B cell (primary cell): ENCODE measurements around the gene CASK. TPM values are rescaled to one million over a fixed set of nuclear protein-coding genes. Genes with fewer than 3 reads are reported as not detected.
A peak's percentile ranks its signal among the peaks of the same experiment; 100 is the strongest.

Experiments used
- ATAC-seq: fragments of 200-7000 bp; cut with Tn5 transposase; one replicate; pipeline ENCODE4 v1.10.0; 2021; ENCODE audit warnings: low read depth, mild to moderate bottlenecking, moderate number of reproducible peaks, moderate library complexity
- CTCF ChIA-PET: fragments of 350-600 bp; sonication (Branson Sonifier 250); formaldehyde crosslinking; loops from one replicate; lab custom pipeline; 2021; ENCODE audit warnings: antibody characterized with exemption, inconsistent platforms; lab: Charles Lee
- POLR2A ChIA-PET: fragments of 350-600 bp; sonication (Branson Sonifier 250); formaldehyde crosslinking; loops from one replicate; lab custom pipeline; 2021; ENCODE audit warnings: antibody characterized with exemption; lab: Charles Lee
- DNase-seq: peaks from one replicate; pipeline ENCODE4 v3.0.0; 2013
- H2AFZ ChIP-seq: 2 replicates; pipeline ENCODE4 v1.6.1; 2012; ENCODE audit warnings: mild to moderate bottlenecking, low read depth, low read length; ENCODE audit not compliant: insufficient read depth, poor library complexity, severe bottlenecking
- H3K27ac ChIP-seq, 2 donors: 1 replicate in 1 of 2; 2 replicates in 1 of 2; pipeline ENCODE4 v1.5.1; 2012 to 2013; ENCODE audit warnings: low read length in 2 of 2, mild to moderate bottlenecking in 2 of 2, moderate library complexity in 1 of 2
- H3K27me3 ChIP-seq, 4 experiments: fragments of 200-600 bp in 1 of 4; sonication (generic) in 1 of 4; replicated peaks in 1 of 4; 1 replicate in 2 of 4; 2 replicates in 2 of 4; pipeline versions ENCODE4 v1.6.1 to v1.7.0; 2013 to 2016; ENCODE audit warnings: low read length in 3 of 4, mild to moderate bottlenecking in 2 of 4, mixed read lengths in 1 of 4, moderate library complexity in 1 of 4; ENCODE audit not compliant: insufficient read depth in 4 of 4, control insufficient read depth in 3 of 4; ENCODE audit errors: control extremely low read depth in 1 of 4
- H3K36me3 ChIP-seq, 2 experiments: replicated peaks in 1 of 2; 1 replicate in 1 of 2; 2 replicates in 1 of 2; pipeline versions ENCODE4 v1.6.1 to v1.7.1; 2013; ENCODE audit warnings: low read length in 1 of 2; ENCODE audit not compliant: insufficient read depth in 2 of 2, control insufficient read depth in 1 of 2; ENCODE audit errors: control extremely low read depth in 1 of 2, extremely low read depth in 1 of 2
- H3K4me1 ChIP-seq, 2 donors: fragments of 200-600 bp in 1 of 2; sonication (generic) in 1 of 2; 1 replicate in 1 of 2; 2 replicates in 1 of 2; pipeline versions ENCODE4 v1.5.1 to v1.6.1; 2013 to 2017; ENCODE audit warnings: low read length in 2 of 2; ENCODE audit not compliant: control insufficient read depth in 2 of 2, insufficient read depth in 2 of 2
- H3K4me2 ChIP-seq: replicated peaks from 2 replicates; pipeline ENCODE3; 2012; ENCODE audit warnings: mild to moderate bottlenecking, low read depth, low read length; ENCODE audit not compliant: poor library complexity, severe bottlenecking
- H3K4me3 ChIP-seq, 5 experiments: fragments of 200-600 bp in 1 of 5; sonication (generic) in 1 of 5; 1 replicate in 3 of 5; 2 replicates in 2 of 5; pipeline versions ENCODE4 v1.5.1 to v1.7.0; 2011 to 2016; ENCODE audit warnings: low read length in 4 of 5, mild to moderate bottlenecking in 4 of 5, low read depth in 2 of 5, control low read depth in 1 of 5, moderate library complexity in 1 of 5; ENCODE audit not compliant: insufficient read depth in 1 of 5; ENCODE audit errors: control extremely low read depth in 1 of 5, extremely low read depth in 1 of 5
- H3K79me2 ChIP-seq: fragments of 200-600 bp; sonication (generic); one replicate; pipeline ENCODE4 v1.6.0; 2016; ENCODE audit warnings: low read length; ENCODE audit not compliant: control insufficient read depth, insufficient read depth
- H3K9ac ChIP-seq: fragments of 200-600 bp; sonication (generic); 2 replicates; pipeline ENCODE4 v1.6.1; 2017; ENCODE audit warnings: mild to moderate bottlenecking, low read length, moderate library complexity
- H3K9me3 ChIP-seq, 3 donors: one replicate each; pipeline versions ENCODE4 v1.6.1 to v1.7.1; 2013; ENCODE audit warnings: low read length in 2 of 3; ENCODE audit not compliant: control insufficient read depth in 2 of 3, insufficient read depth in 1 of 3; ENCODE audit errors: control extremely low read depth in 1 of 3
- H4K20me1 ChIP-seq: 2 replicates; pipeline ENCODE4 v1.6.0; 2012; ENCODE audit warnings: mild to moderate bottlenecking, low read length; ENCODE audit not compliant: insufficient read depth, control insufficient read depth, poor library complexity, severe bottlenecking
- H3K27ac Mint-ChIP-seq: one replicate; pipeline ENCODE4 v1.8.0; 2021; ENCODE audit warnings: mixed read lengths
- H3K27me3 Mint-ChIP-seq: one replicate; pipeline ENCODE4 v1.8.0; 2021; ENCODE audit warnings: mixed read lengths
- H3K4me1 Mint-ChIP-seq: one replicate; pipeline ENCODE4 v1.8.0; 2021; ENCODE audit warnings: mixed read lengths
- H3K4me3 Mint-ChIP-seq: one replicate; pipeline ENCODE4 v1.8.0; 2021; ENCODE audit warnings: mixed read lengths
- H3K9me3 Mint-ChIP-seq: one replicate; pipeline ENCODE4 v1.8.0; 2022; ENCODE audit warnings: mixed read lengths; ENCODE audit not compliant: insufficient read depth
- CTCF ChIP-seq: fragments of 200-600 bp; IDR thresholded peaks from one replicate; pipeline ENCODE4 v1.8.0; 2022; ENCODE audit warnings: antibody characterized with exemption, mild to moderate bottlenecking
- EZH2 ChIP-seq: IDR thresholded peaks from 2 replicates; pipeline ENCODE4 v1.6.1; 2012; ENCODE audit warnings: borderline replicate concordance, low read depth, mild to moderate bottlenecking, moderate library complexity, low read length; ENCODE audit not compliant: insufficient read depth, poor library complexity, severe bottlenecking
- WGBS: methylation state at CpG from one replicate; pipeline ENCODE4 v1.1.5; 2013; ENCODE audit warnings: missing lambda C conversion rate; ENCODE audit not compliant: insufficient coverage; 5-methylcytosine and 5-hydroxymethylcytosine counted together
- intact Hi-C: fragments of 100-400 bp; cut with micrococcal nuclease; formaldehyde crosslinking; loops from one replicate; pipeline ENCODE4 v1.10.0; 2022
- polyA plus RNA-seq: library from polyadenylated mRNA; depleted of rRNA; stranded (reverse); fragments of >200 nt; gene quantifications from 2 replicates; pipeline ENCODE4 v1.2.3, GENCODE V29; 2012
- total RNA-seq, 2 donors: library from RNA; stranded (reverse); fragments of 120-200 nt in 1 of 2; gene quantifications; 1 replicate in 1 of 2; 2 replicates in 1 of 2; pipeline versions ENCODE4 v1.2.3 to v1.2.4, GENCODE V29; 2013 to 2022

The CASK gene
- total and polyA plus RNA-seq, 2 donors (not counting 1 experiment from before 2014, with no cell fraction given) = 14.2 to 50.4 TPM

- H3K27ac Mint-ChIP-seq = peak overlapping the region; percentile 63
- no peaks in the 10 kb centered on the region for H3K79me2 ChIP-seq
- no peaks in the 10 kb centered on the region for H3K9me3 ChIP-seq
- H3K4me1 Mint-ChIP-seq = peaks cover 49% of the 10 kb centered on the region
- WGBS = no CpG with 5 or more reads among the region's 1 CpG
- peaks cover 43 to 48% of the 10 kb centered on the region in 2 donors for H3K4me1 ChIP-seq
- no peak overlapping the region for H3K4me2 ChIP-seq
- no peak overlapping the region for H3K4me3 ChIP-seq
- H3K27me3 ChIP-seq = no peaks in the 10 kb centered on the region
- H3K9me3 Mint-ChIP-seq = no peaks in the 10 kb centered on the region
- ATAC-seq (no peak), DNase-seq (no peak)
- CTCF ChIA-PET = interaction anchor here (3.8 kb wide), 1 partner anchor 55 kb away, joined by 15 read pairs; no protein-coding TSS in a partner anchor
- peak overlapping the region; percentile 46 for H3K4me3 Mint-ChIP-seq
- H3K27me3 Mint-ChIP-seq = no peaks in the 10 kb centered on the region
- no peak overlapping the region for H2AFZ ChIP-seq
- peak overlapping the region in 1 of 2 donors; percentile 55 for H3K27ac ChIP-seq
- intact Hi-C loops = no loop called here
- POLR2A ChIA-PET = no interaction called here
- no peaks in the 10 kb centered on the region for H4K20me1 ChIP-seq
- TF ChIP-seq EZH2 = no peak
- TF ChIP-seq CTCF = no peak
- no peaks in the 10 kb centered on the region for H3K36me3 ChIP-seq
- H3K9ac ChIP-seq = no peak overlapping the region
Measured at GRCh38 chrX:41705042-41705441, 218.3 kb downstream of the CASK start.

- TF ChIP-seq EZH2 = no peak
- no peak for TF ChIP-seq CTCF
- CTCF ChIA-PET = no interaction called here
Measured at GRCh38 chrX:41703574-41704029, 219.8 kb downstream of the CASK start.

More at GRCh38 chrX:41703574-41704029, 219.8 kb downstream of the CASK start:
- H3K4me1 Mint-ChIP-seq = peaks cover 42% of the 10 kb centered on the region
- H3K4me3 Mint-ChIP-seq = no peak overlapping the region
- intact Hi-C loops = no loop called here
- Histone ChIP-seq H3K9me3 (no peaks in the 10 kb centered on the region), H3K4me1 (peaks cover 39 to 48% of the 10 kb centered on the region in 2 donors), H4K20me1 (no peaks in the 10 kb centered on the region), H3K27ac (no peak overlapping the region), H3K36me3 (no peaks in the 10 kb centered on the region), H3K4me2 (no peak overlapping the region), H3K27me3 (no peaks in the 10 kb centered on the region), H3K79me2 (no peaks in the 10 kb centered on the region), H3K9ac (no peak overlapping the region), H2AFZ (no peak overlapping the region), H3K4me3 (no peak overlapping the region)
- ATAC-seq (no peak), DNase-seq (no peak)
- POLR2A ChIA-PET = no interaction called here
- H3K27ac Mint-ChIP-seq = no peak overlapping the region
- H3K9me3 Mint-ChIP-seq = no peaks in the 10 kb centered on the region
- no peaks in the 10 kb centered on the region for H3K27me3 Mint-ChIP-seq
